Suprapubic skin (tissue), 4 donors: ENCODE results near the gene C1orf122. TPM values are rescaled to one million over a fixed set of nuclear protein-coding genes. Genes with fewer than 3 reads are reported as not detected.

Experiments used
- DNase-seq, 2 donors: peaks; one replicate each; pipeline ENCODE4 v3.0.0-alpha.2; 2019; ENCODE audit warnings: low spot score in 2 of 2
- H3K27ac ChIP-seq: fragments of 200-600 bp; sonication (generic); one replicate; pipeline ENCODE4 v1.5.1; 2019
- H3K27me3 ChIP-seq: fragments of 200-600 bp; sonication (generic); one replicate; pipeline ENCODE4 v1.5.1; 2019
- H3K36me3 ChIP-seq: fragments of 200-600 bp; sonication (generic); one replicate; pipeline ENCODE4 v1.5.1; 2019
- H3K4me1 ChIP-seq: fragments of 200-600 bp; sonication (generic); one replicate; pipeline ENCODE4 v1.5.1; 2019
- H3K4me3 ChIP-seq: fragments of 200-600 bp; sonication (generic); one replicate; pipeline ENCODE4 v1.5.1; 2019; ENCODE audit warnings: mild to moderate bottlenecking
- H3K9me3 ChIP-seq: fragments of 200-600 bp; sonication (generic); one replicate; pipeline ENCODE4 v1.5.1; 2019
- EP300 ChIP-seq: sonication (generic); formaldehyde crosslinking; IDR thresholded peaks from one replicate; pipeline ENCODE4 v1.6.1; 2017; ENCODE audit warnings: antibody characterized with exemption
- POLR2A ChIP-seq, 2 donors: fragments of 450-650 bp; IDR thresholded peaks; one replicate each; pipeline ENCODE4 v1.6.1; 2017; ENCODE audit warnings: antibody characterized with exemption in 2 of 2, mild to moderate bottlenecking in 2 of 2, moderate library complexity in 2 of 2
- POLR2AphosphoS5 ChIP-seq, 3 donors: sonication (generic); formaldehyde crosslinking; IDR thresholded peaks; one replicate each; pipeline ENCODE4 v1.6.1; 2017; ENCODE audit warnings: antibody characterized with exemption in 3 of 3
- WGBS: methylation state at CpG from one replicate; pipeline ENCODE4 v1.1.5; 2018; 5-methylcytosine and 5-hydroxymethylcytosine counted together
- total RNA-seq, 4 donors: library from RNA; depleted of rRNA; stranded (reverse); fragments of >200 nt; gene quantifications; one replicate each; pipeline ENCODE4 v1.1.0, GENCODE V29; 2016
- TF ChIP-seq, protein P1 (sequence below), 2 donors: fragments of 200-600 bp in 1 of 2; fragments of 450-650 bp in 1 of 2; sonication (generic) in 1 of 2; IDR thresholded peaks; one replicate each; pipeline ENCODE4 v1.5.1; 2016 to 2019; ENCODE audit warnings: antibody characterized with exemption in 2 of 2, mild to moderate bottlenecking in 1 of 2, moderate library complexity in 1 of 2

Gene C1orf122
- total RNA-seq, 4 donors from 2014 or later = 27.7 to 54.5 (median 41.2) TPM

DNA sequence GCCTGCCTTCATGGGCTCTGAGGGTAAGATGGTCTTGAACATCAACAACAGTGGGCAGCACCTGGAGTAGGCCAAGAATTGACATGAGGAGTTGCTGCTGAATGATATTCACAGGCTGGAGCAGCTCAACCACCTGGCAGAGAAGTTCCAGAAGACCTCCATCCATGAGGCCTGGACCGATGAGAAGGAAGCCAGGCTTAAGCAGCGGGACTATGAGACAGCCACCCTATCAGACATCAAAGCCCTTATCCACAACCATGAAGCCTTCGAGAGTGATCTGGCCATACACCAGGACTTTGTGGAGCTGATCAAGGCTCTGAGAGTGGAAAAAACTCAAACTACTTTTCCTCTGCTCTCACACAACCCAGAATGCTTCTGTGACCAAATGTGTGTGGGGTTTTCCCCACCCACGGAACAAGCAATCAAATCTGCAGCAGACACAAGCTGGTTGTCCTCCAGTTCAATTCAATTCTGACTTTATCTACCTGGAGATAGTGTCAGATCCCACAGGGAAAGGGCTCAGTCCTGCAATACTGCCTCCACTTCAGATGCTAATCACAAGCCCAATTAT lies 30.6 kb upstream of the C1orf122 start:
- WGBS = 72% methylated on average over 4 of the region's 4 CpGs

GRCh38 chr1:37778654-37779053 lies 28.9 kb upstream of the C1orf122 start:
- TF ChIP-seq EP300 = no peak
- TF ChIP-seq POLR2AphosphoS5 (IDR thresholded peaks at IDR 0.05) = no peak
- no peak for TF ChIP-seq POLR2A (IDR thresholded peaks at IDR 0.05)
- TF ChIP-seq, protein P1, sequence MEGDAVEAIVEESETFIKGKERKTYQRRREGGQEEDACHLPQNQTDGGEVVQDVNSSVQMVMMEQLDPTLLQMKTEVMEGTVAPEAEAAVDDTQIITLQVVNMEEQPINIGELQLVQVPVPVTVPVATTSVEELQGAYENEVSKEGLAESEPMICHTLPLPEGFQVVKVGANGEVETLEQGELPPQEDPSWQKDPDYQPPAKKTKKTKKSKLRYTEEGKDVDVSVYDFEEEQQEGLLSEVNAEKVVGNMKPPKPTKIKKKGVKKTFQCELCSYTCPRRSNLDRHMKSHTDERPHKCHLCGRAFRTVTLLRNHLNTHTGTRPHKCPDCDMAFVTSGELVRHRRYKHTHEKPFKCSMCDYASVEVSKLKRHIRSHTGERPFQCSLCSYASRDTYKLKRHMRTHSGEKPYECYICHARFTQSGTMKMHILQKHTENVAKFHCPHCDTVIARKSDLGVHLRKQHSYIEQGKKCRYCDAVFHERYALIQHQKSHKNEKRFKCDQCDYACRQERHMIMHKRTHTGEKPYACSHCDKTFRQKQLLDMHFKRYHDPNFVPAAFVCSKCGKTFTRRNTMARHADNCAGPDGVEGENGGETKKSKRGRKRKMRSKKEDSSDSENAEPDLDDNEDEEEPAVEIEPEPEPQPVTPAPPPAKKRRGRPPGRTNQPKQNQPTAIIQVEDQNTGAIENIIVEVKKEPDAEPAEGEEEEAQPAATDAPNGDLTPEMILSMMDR (IDR thresholded peaks at IDR 0.05) = no peak
- Histone ChIP-seq H3K9me3 (no peaks in the 10 kb centered on the region), H3K4me3 (no peak overlapping the region), H3K27me3 (peaks cover 15% of the 10 kb centered on the region), H3K4me1 (no peaks in the 10 kb centered on the region), H3K27ac (no peak overlapping the region), H3K36me3 (no peaks in the 10 kb centered on the region)
- DNase-seq = no peak
- WGBS = 81% methylated on average over 3 of the region's 3 CpGs

More for the DNA sequence above, 30.6 kb upstream of the C1orf122 start:
- Histone ChIP-seq H3K9me3 (no peaks in the 10 kb centered on the region), H3K4me3 (no peak overlapping the region), H3K4me1 (no peaks in the 10 kb centered on the region), H3K36me3 (no peaks in the 10 kb centered on the region), H3K27me3 (peaks cover 19% of the 10 kb centered on the region), H3K27ac (no peak overlapping the region)
- TF ChIP-seq POLR2AphosphoS5 (IDR thresholded peaks at IDR 0.05) (no peak), POLR2A (IDR thresholded peaks at IDR 0.05) (no peak), EP300 (no peak)
- TF ChIP-seq, protein P1 (IDR thresholded peaks at IDR 0.05) = no peak
- DNase-seq = no peak

DNA sequence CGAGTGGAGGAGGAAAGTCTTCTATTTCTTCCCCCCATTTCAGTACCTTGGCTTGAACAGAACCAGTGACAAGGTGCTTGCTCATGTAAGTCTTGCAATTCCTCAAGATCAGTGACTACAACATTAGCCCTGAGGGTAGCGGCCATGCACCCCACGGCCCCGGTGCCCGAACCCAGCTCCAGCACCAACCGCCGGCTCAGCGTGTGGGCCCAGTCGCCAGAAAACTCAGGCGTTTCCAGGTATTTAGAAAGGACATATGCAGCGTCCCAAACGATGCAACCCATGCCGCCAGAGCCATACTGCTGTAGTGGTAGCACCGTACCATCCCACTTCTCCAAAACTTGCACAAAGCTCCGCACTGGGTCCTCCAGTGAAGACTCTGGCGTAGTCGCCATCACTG lies 25.1 kb upstream of the C1orf122 start:
- TF ChIP-seq POLR2AphosphoS5 (IDR thresholded peaks at IDR 0.05) = no peak
- no peak for TF ChIP-seq EP300
- no peak for TF ChIP-seq POLR2A (IDR thresholded peaks at IDR 0.05)
- TF ChIP-seq, protein P1 (IDR thresholded peaks at IDR 0.05) = no peak
- no peak overlapping the region for H3K4me3 ChIP-seq
- no peaks in the 10 kb centered on the region for H3K36me3 ChIP-seq
- no peak overlapping the region for H3K27ac ChIP-seq
- no peaks in the 10 kb centered on the region for H3K4me1 ChIP-seq
- no peak for DNase-seq
- 77% methylated on average over 16 of the region's 17 CpGs for WGBS
- peaks cover 30% of the 10 kb centered on the region for H3K27me3 ChIP-seq
- no peaks in the 10 kb centered on the region for H3K9me3 ChIP-seq

- 39% methylated on average over 28 of the region's 36 CpGs for WGBS
- Histone ChIP-seq H3K9me3 (no peaks in the 10 kb centered on the region), H3K4me3 (peak overlapping the region; percentile 71), H3K4me1 (peaks cover 24% of the 10 kb centered on the region), H3K27me3 (peaks cover 14% of the 10 kb centered on the region), H3K36me3 (no peaks in the 10 kb centered on the region), H3K27ac (no peak overlapping the region)
- TF ChIP-seq, protein P1 (IDR thresholded peaks at IDR 0.05) = no peak
- TF ChIP-seq POLR2A (IDR thresholded peaks at IDR 0.05) (no peak), EP300 (no peak), POLR2AphosphoS5 (IDR thresholded peaks at IDR 0.05) (no peak)
- no peak for DNase-seq
Observed at GRCh38 chr1:37792943-37793686, 14.5 kb upstream of the C1orf122 start.

GRCh38 chr1:37793773-37794371 lies 13.7 kb upstream of the C1orf122 start, which contains the start of gene MANEAL:
MANEAL (plus strand) TSS chr1:37793847; CDS start chr1:37794183, 336 bp downstream.
- peaks cover 13% of the 10 kb centered on the region for H3K27me3 ChIP-seq
- no peak for DNase-seq
- H3K9me3 ChIP-seq = no peaks in the 10 kb centered on the region
- no CpG with 5 or more reads among the region's 82 CpGs for WGBS
- TF ChIP-seq, protein P1 (IDR thresholded peaks at IDR 0.05) = no peak
- TF ChIP-seq POLR2AphosphoS5 (IDR thresholded peaks at IDR 0.05) (no peak), EP300 (no peak), POLR2A (IDR thresholded peaks at IDR 0.05) (no peak)
- peaks cover 2% of the 10 kb centered on the region for H3K36me3 ChIP-seq
- peaks cover 24% of the 10 kb centered on the region for H3K4me1 ChIP-seq
- peak within 1 kb of the TSS; percentile 71 for H3K4me3 ChIP-seq
- no peak within 1 kb of the TSS for H3K27ac ChIP-seq
